ENCODE measurements around the gene CALY. TPM values are rescaled to one million over a fixed set of nuclear protein-coding genes. Genes with fewer than 3 reads are reported as not detected.

CALY gene
- total RNA-seq, 2 donors from 2014 or later, result 9.4 TPM; not detected in 1

GRCh38 chr10:133341983-133342382, 5.3 kb upstream of the CALY start:
- intact Hi-C loops (cut with DNase I), result no loop called here

GRCh38 chr10:133339708-133340380, 3.1 kb upstream of the CALY start:
- DNase-seq (ENCODE audit: low spot score), result no peak
- Histone ChIP-seq H3K27ac (no peak overlapping the region), H3K27me3 (replicated peaks; ENCODE audit: insufficient read depth) (peaks cover 28% of the 10 kb centered on the region), H3K4me3 (no peak overlapping the region), H3K36me3 (no peaks in the 10 kb centered on the region), H3K9me3 (no peaks in the 10 kb centered on the region), H3K4me1 (replicated peaks) (peaks cover 15% of the 10 kb centered on the region)
- no peak for TF ChIP-seq CTCF (IDR thresholded peaks at IDR 0.05)
- TF ChIP-seq POLR2AphosphoS5 (IDR thresholded peaks at IDR 0.05), result no peak
- TF ChIP-seq POLR2A (IDR thresholded peaks at IDR 0.05), result no peak
- WGBS, result 86% methylated on average over 13 of the region's 13 CpGs
- intact Hi-C loops (cut with DNase I), result no loop called here

More at GRCh38 chr10:133341983-133342382, 5.3 kb upstream of the CALY start:
- DNase-seq (ENCODE audit: low spot score), result no peak
- Histone ChIP-seq H3K27ac (no peak overlapping the region), H3K27me3 (replicated peaks; ENCODE audit: insufficient read depth) (peaks cover 8% of the 10 kb centered on the region), H3K4me3 (no peak overlapping the region), H3K4me1 (replicated peaks) (no peaks in the 10 kb centered on the region), H3K9me3 (no peaks in the 10 kb centered on the region), H3K36me3 (no peaks in the 10 kb centered on the region)
- 82% methylated on average over 4 of the region's 4 CpGs for WGBS
- no peak for TF ChIP-seq POLR2A (IDR thresholded peaks at IDR 0.05)
- TF ChIP-seq POLR2AphosphoS5 (IDR thresholded peaks at IDR 0.05), result no peak
- no peak for TF ChIP-seq CTCF (IDR thresholded peaks at IDR 0.05)

- 87% methylated on average over 10 of the region's 10 CpGs for WGBS
- H3K27ac ChIP-seq, result no peak overlapping the region
- DNase-seq (ENCODE audit: low spot score), result no peak
- no peak overlapping the region for H3K4me3 ChIP-seq
- H3K4me1 ChIP-seq (replicated peaks), result peaks cover 15% of the 10 kb centered on the region
- peaks cover 28% of the 10 kb centered on the region for H3K27me3 ChIP-seq (replicated peaks; ENCODE audit: insufficient read depth)
- TF ChIP-seq POLR2AphosphoS5 (IDR thresholded peaks at IDR 0.05) (no peak), POLR2A (IDR thresholded peaks at IDR 0.05) (no peak), CTCF (IDR thresholded peaks at IDR 0.05) (no peak)
- H3K9me3 ChIP-seq, result no peaks in the 10 kb centered on the region
- no peaks in the 10 kb centered on the region for H3K36me3 ChIP-seq
- intact Hi-C loops (cut with DNase I), result no loop called here
Observed at GRCh38 chr10:133338080-133339071, 1.7 kb upstream of the CALY start.

GRCh38 chr10:133337370-133337725, 652 bp upstream of the CALY start:
- H3K4me3 ChIP-seq, result no peak overlapping the region
- peaks cover 15% of the 10 kb centered on the region for H3K4me1 ChIP-seq (replicated peaks)
- no peak overlapping the region for H3K27ac ChIP-seq
- no peak for TF ChIP-seq POLR2A (IDR thresholded peaks at IDR 0.05)
- TF ChIP-seq CTCF (IDR thresholded peaks at IDR 0.05), result no peak
- TF ChIP-seq POLR2AphosphoS5 (IDR thresholded peaks at IDR 0.05), result no peak
- no peaks in the 10 kb centered on the region for H3K9me3 ChIP-seq
- 84% methylated on average over 3 of the region's 3 CpGs for WGBS
- no peaks in the 10 kb centered on the region for H3K36me3 ChIP-seq
- peaks cover 24% of the 10 kb centered on the region for H3K27me3 ChIP-seq (replicated peaks; ENCODE audit: insufficient read depth)
- intact Hi-C loops (cut with DNase I), result no loop called here
- DNase-seq (ENCODE audit: low spot score), result no peak
